MM.1S (cell line): ENCODE results near the gene CLN5.

Experiments
- DNase-seq: peaks from one replicate; pipeline ENCODE4 v3.0.0-alpha.2; 2015
- H2AFZ ChIP-seq: fragments of 300-600 bp; sonication (generic); 2 replicates; pipeline ENCODE4 v1.6.0; 2016; ENCODE audit warnings: antibody characterized with exemption, low read length
- H3F3A ChIP-seq: fragments of 300-600 bp; sonication (generic); 2 replicates; pipeline ENCODE4 v1.6.1; 2016; ENCODE audit warnings: mild to moderate bottlenecking, antibody characterized with exemption, low read length, moderate library complexity, mixed read lengths; ENCODE audit not compliant: insufficient read depth
- H3K27ac ChIP-seq: fragments of 300-600 bp; sonication (generic); 2 replicates; pipeline ENCODE4 v1.5.1; 2016; ENCODE audit warnings: mild to moderate bottlenecking, low read length
- H3K27me3 ChIP-seq: fragments of 300-600 bp; sonication (generic); replicated peaks from 2 replicates; pipeline ENCODE4 v1.6.0; 2016; ENCODE audit warnings: low read length; ENCODE audit not compliant: insufficient read depth
- H3K36me3 ChIP-seq: fragments of 300-600 bp; sonication (generic); replicated peaks from 2 replicates; pipeline ENCODE4 v1.6.1; 2016; ENCODE audit warnings: mild to moderate bottlenecking, low read length, mixed read lengths; ENCODE audit not compliant: insufficient read depth
- H3K4me1 ChIP-seq: fragments of 300-600 bp; sonication (generic); 2 replicates; pipeline ENCODE4 v1.6.1; 2016; ENCODE audit warnings: low read length, mixed read lengths
- H3K4me2 ChIP-seq: fragments of 300-600 bp; sonication (generic); 2 replicates; pipeline ENCODE4 v1.6.0; 2016; ENCODE audit warnings: low read depth, low read length
- H3K4me3 ChIP-seq: fragments of 300-600 bp; sonication (generic); 2 replicates; pipeline ENCODE4 v1.5.1; 2016; ENCODE audit warnings: low read length, mixed read lengths
- H3K79me2 ChIP-seq: fragments of 300-600 bp; sonication (generic); 2 replicates; pipeline ENCODE4 v1.6.1; 2016; ENCODE audit warnings: mixed run types, low read length, mixed read lengths
- H3K9ac ChIP-seq: fragments of 300-600 bp; sonication (generic); 2 replicates; pipeline ENCODE4 v1.6.1; 2016; ENCODE audit warnings: low read length, mixed read lengths
- H3K9me2 ChIP-seq: fragments of 300-600 bp; sonication (generic); replicated peaks from 2 replicates; pipeline ENCODE4 v1.6.1; 2016; ENCODE audit warnings: mild to moderate bottlenecking, low read length, mixed read lengths; ENCODE audit not compliant: insufficient read depth
- H3K9me3 ChIP-seq: fragments of 300-600 bp; sonication (generic); replicated peaks from 2 replicates; pipeline ENCODE4 v1.6.1; 2016; ENCODE audit warnings: mild to moderate bottlenecking, low read length, mixed read lengths; ENCODE audit not compliant: insufficient read depth
- H4K20me1 ChIP-seq: fragments of 300-600 bp; sonication (generic); 2 replicates; pipeline ENCODE4 v1.6.1; 2016; ENCODE audit warnings: mild to moderate bottlenecking, low read length, moderate library complexity, mixed read lengths; ENCODE audit not compliant: insufficient read depth
- CTCF ChIP-seq: fragments of 300-600 bp; sonication (generic); IDR thresholded peaks from 2 replicates; pipeline ENCODE4 v1.5.1; 2016; ENCODE audit warnings: antibody characterized with exemption, low read length, mixed read lengths
- EZH2 ChIP-seq: fragments of 300-600 bp; sonication (generic); optimal IDR thresholded peaks from 2 replicates; pipeline ENCODE3; 2017; ENCODE audit warnings: low read depth, mild to moderate bottlenecking, antibody characterized with exemption, low read length, mixed read lengths
- EZH2phosphoT487 ChIP-seq: fragments of 300-600 bp; sonication (generic); IDR thresholded peaks from 2 replicates; pipeline ENCODE4 v1.6.1; 2018; ENCODE audit warnings: antibody characterized with exemption, low read length

The CLN5 gene

DNA sequence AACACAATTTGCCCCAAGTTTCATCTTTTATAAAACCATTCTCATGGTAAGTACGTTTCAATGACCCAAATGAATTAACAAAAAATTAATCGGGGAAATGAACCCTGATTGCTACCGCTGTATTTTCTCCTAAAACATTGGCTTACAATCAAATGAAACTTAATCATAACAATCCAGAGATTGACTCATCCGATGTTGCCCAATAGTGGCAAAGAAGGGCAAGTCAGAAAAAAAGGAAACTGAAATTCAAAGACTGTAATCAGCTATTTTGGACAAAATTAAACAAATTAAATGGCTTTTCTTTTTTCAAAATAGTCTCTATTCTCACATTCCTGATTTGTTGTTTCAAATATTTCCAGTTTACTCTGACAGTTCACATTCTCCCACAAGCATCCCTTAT, 47.4 kb upstream of the CLN5 start:
- no peak overlapping the region for H3K9ac ChIP-seq
- no peak overlapping the region for H3K4me3 ChIP-seq
- H3K9me2 ChIP-seq = no peaks in the 10 kb centered on the region
- no peaks in the 10 kb centered on the region for H3F3A ChIP-seq
- no peak overlapping the region for H3K4me2 ChIP-seq
- no peaks in the 10 kb centered on the region for H3K36me3 ChIP-seq
- no peaks in the 10 kb centered on the region for H3K79me2 ChIP-seq
- no peaks in the 10 kb centered on the region for H3K9me3 ChIP-seq
- DNase-seq = no peak
- no peaks in the 10 kb centered on the region for H3K4me1 ChIP-seq
- TF ChIP-seq EZH2phosphoT487 (no peak), EZH2 (no peak), CTCF (no peak)
- no peaks in the 10 kb centered on the region for H3K27me3 ChIP-seq
- H3K27ac ChIP-seq = no peak overlapping the region
- H4K20me1 ChIP-seq = no peaks in the 10 kb centered on the region
- no peak overlapping the region for H2AFZ ChIP-seq

- H3K27me3 ChIP-seq = no peaks in the 10 kb centered on the region
- H3K36me3 ChIP-seq = no peaks in the 10 kb centered on the region
- H3K9me2 ChIP-seq = no peaks in the 10 kb centered on the region
- DNase-seq = no peak
- H3K4me3 ChIP-seq = no peak within 1 kb of the TSS
- no peak for TF ChIP-seq EZH2phosphoT487
- no peaks in the 10 kb centered on the region for H3K9me3 ChIP-seq
- no peaks in the 10 kb centered on the region for H3K79me2 ChIP-seq
- no peak within 1 kb of the TSS for H3K27ac ChIP-seq
- H4K20me1 ChIP-seq = no peaks in the 10 kb centered on the region
- no peak within 1 kb of the TSS for H3K9ac ChIP-seq
- no peak within 1 kb of the TSS for H3K4me2 ChIP-seq
- no peaks in the 10 kb centered on the region for H3F3A ChIP-seq
- no peak within 1 kb of the TSS for H2AFZ ChIP-seq
- H3K4me1 ChIP-seq = no peaks in the 10 kb centered on the region
Observed at GRCh38 chr13:76948149-76948548, 43.7 kb upstream of the CLN5 start, which contains the start of gene ACOD1. ACOD1 (plus strand) TSS chr13:76948511; CDS start chr13:76948559, 48 bp downstream.

- no peaks in the 10 kb centered on the region for H3K4me1 ChIP-seq
- no peak overlapping the region for H2AFZ ChIP-seq
- H4K20me1 ChIP-seq = no peaks in the 10 kb centered on the region
- no peak for TF ChIP-seq EZH2phosphoT487
- no peak for TF ChIP-seq CTCF
- TF ChIP-seq EZH2 = no peak
- no peaks in the 10 kb centered on the region for H3K79me2 ChIP-seq
- H3F3A ChIP-seq = no peaks in the 10 kb centered on the region
- no peak for DNase-seq
- H3K9me3 ChIP-seq = no peaks in the 10 kb centered on the region
- H3K27ac ChIP-seq = no peak overlapping the region
- H3K4me2 ChIP-seq = no peak overlapping the region
- no peaks in the 10 kb centered on the region for H3K27me3 ChIP-seq
- no peaks in the 10 kb centered on the region for H3K36me3 ChIP-seq
- no peak overlapping the region for H3K9ac ChIP-seq
- no peak overlapping the region for H3K4me3 ChIP-seq
- no peaks in the 10 kb centered on the region for H3K9me2 ChIP-seq
Observed at GRCh38 chr13:76950101-76950500, 41.8 kb upstream of the CLN5 start.

GRCh38 chr13:76953968-76954367, 37.9 kb upstream of the CLN5 start:
- Histone ChIP-seq H3K79me2 (no peaks in the 10 kb centered on the region), H3K4me2 (no peak overlapping the region), H3K27ac (no peak overlapping the region), H4K20me1 (no peaks in the 10 kb centered on the region), H3F3A (no peaks in the 10 kb centered on the region), H3K9ac (no peak overlapping the region), H3K36me3 (no peaks in the 10 kb centered on the region), H3K9me3 (no peaks in the 10 kb centered on the region), H3K27me3 (no peaks in the 10 kb centered on the region), H3K9me2 (no peaks in the 10 kb centered on the region), H2AFZ (no peak overlapping the region), H3K4me3 (no peak overlapping the region), H3K4me1 (no peaks in the 10 kb centered on the region)
- no peak for DNase-seq
- TF ChIP-seq EZH2 (no peak), EZH2phosphoT487 (no peak), CTCF (no peak)
